HG03135 (cell line): Measurements from ENCODE around the gene STUM.

Source experiments
- ATAC-seq: cut with Tn5 transposase; IDR thresholded peaks from one replicate; pipeline ENCODE4 v1.9.1; 2021; ENCODE audit warnings: mild to moderate bottlenecking, moderate library complexity; ENCODE audit not compliant: unreplicated experiment

STUM gene

DNA sequence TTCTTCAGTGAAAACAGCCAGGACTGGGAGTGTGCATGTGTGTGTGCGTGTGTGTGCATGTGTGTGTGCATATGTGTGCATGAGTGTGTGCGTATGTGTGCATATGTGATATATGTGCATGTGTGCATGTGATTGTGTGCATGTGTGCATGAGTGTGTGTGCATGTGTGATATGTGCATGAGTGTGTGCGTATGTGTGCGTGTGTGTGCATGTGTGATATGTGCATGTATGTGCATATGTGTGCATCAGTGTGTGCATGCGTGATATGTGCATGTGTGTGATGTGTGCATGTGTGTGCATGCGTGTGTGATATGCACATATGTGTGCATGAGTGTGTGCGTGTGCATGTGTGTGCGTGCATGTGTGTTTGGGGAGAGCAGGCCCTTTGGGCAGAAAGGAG lies 100.7 kb downstream of the STUM start:
- ATAC-seq = no peak

DNA sequence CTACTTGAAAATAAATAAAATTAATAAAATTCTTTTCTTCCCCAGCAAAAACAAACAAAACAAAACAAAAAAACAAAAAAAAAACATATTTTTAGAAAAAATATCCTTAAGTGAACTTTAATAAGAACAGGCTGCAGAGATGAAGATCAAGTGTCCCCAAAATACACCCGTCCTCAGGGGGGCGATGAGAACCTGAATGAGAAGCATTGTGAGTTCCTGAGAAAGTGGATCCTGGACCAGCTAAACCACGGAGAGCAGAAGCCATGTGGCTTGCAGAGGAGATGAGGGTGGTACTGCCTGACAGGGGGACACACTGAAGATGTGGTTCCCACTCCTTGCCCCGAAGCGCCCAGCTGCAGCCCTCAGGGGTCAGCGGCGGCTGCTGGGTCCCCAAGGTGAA lies 101.2 kb downstream of the STUM start:
- no peak for ATAC-seq

DNA sequence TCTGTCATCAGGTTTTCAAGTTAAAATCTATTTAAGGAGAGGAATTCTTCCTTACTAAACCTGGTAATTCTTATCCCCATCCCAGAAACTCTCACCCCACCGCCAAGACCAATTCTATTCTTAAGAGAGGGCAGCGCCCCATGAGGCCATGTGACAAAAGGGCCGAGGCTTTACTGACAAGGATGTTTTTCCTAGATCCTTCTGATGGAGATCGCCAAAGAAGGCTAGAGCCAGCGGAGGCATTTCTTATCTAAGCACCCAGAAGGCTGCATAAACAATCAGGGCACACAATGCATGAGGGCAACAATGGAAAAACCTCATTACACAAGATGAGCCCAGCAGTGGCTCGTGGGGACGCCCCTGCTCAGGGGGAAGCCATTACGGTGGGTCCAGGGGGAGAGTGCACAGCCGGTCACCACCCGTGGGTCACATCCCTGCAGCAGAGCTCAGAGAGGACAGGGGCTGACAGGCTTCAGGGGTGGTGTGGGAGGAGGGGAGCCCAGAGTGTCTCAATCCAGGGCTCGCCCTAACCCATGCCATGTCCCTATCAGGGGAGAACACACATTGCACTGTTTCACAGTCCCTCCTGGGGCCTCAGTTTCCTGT lies 101.8 kb downstream of the STUM start:
- no peak for ATAC-seq

DNA sequence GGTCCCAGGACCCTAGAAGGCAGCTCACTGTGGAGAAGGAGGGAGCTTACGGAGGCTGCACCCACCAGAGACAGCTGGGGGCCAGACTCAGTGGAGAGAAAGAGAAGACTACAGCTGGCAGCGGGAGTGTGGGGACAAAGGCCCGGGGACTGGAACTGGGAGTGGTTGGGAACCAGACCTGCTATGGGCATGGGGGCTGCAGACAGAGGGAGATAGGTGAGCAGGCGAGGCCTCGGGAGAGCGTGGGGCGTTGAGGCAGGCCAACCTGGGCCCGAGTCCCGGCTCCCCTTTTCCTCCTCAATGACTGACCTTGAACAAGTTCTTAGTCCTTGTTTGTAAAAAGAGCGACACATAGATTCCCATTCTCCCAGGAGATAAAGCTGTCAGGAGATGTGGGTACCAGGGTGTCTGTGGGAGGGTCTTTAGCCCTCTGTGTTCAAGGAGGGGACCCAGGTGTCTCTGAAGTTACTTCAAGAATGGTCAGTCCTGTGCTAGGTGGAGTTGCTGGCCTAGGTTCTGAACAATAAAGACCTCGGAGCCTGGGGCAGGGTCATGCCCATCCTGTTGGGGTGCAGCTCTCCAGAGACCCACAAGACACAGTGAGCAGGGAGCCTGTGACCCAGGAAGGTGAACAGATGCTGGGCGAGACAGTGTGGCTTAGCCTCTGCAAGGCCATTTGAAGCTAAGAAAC lies 102.6 kb downstream of the STUM start:
- ATAC-seq = no peak

DNA sequence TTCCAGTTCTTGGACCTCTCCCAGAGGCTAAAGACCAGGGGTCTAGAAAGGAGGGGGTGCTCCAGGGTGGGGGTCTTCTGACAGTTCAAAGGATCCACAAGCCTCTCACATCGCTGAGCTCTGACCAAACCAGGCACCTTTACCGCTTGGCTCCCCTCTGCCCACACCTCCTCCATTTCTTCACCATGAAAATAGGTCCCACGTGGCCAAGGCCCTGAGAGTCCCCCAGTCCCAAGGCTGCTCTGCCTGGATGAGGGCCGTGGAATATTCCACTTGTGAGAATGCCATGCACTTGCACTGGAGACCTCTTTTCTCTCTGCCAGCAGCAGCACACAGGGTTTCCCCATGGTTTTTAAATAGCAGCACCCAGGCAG lies 103.2 kb downstream of the STUM start:
- no peak for ATAC-seq

DNA sequence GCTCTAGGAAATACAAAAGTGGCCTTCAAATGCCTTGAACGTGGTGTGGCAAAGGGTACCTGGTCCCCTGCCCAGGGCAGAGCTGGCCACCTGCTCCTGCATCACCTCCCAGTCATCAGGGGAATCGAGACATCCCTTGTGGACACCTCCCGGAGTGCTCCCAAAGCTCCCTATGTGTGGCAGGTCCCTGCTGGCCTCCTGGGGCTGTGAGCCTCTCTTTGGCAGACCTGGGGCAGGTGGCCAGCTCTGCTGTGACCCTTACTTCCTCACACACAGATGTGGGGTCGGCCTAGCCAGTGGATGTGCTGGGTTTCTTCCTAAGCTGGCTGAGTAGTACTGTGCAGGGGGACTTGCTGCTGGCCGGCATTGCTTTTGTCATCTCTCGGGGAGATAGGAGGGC lies 104.0 kb downstream of the STUM start:
- ATAC-seq = no peak

DNA sequence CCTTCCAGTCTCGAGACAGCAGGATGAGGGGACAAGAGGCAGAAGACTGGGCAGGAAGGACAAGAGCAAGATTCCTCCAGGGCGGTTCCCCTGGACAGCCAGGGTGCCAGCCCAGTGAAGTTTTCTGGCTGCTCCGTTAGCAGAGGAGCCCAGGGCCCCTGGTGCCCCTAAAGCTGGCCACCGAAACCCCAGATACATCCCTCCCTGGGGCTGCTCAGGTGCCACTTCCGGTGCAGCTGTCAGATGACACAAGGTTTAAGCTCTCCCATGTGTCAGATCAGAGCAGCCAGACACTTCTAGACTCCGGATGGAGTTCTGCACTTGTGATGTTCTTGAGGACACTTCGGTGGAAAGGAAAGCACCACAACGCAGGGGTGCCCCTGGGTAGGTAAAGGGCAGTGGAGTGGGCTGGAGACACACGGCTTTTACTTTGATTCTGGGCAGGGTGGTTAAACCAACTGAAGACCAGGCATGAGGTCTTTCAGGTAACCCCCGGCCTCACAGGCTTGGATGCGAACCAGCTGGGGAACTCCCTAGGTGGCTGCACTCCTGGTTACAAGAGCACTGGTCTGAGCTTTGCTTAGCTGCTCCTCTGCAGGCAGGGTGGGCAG lies 104.9 kb downstream of the STUM start:
- peak; percentile 55 for ATAC-seq

DNA sequence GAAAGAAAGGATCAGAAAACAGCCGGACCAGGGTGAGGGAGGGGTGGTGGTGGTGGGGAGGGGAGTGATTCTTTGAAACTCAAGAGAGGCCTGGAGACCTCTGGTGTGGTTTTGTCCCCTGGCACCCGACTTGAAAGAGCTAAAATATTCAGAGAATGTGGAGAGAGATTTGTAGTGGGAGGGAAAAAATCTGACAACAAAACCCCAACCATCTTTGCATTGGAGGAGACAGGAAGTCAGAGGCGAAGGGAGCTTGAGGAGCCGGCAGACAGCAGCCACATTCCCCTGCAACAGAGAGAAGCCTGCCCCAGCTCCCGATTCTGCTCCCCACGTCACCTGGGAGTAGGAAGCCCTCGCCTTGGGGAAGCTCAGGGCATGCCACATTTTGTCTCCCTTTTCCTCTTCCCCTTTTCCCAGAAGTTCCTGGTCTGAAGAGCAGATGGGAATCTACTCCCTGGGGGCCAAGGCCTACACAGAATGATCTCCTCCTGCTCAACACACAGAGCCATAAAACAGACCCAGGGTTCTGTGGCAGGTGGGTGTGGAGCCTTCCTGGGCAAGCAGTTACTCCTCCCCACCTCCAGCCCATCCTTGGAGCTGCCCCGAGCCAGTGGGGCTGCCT lies 105.6 kb downstream of the STUM start:
- no peak for ATAC-seq

DNA sequence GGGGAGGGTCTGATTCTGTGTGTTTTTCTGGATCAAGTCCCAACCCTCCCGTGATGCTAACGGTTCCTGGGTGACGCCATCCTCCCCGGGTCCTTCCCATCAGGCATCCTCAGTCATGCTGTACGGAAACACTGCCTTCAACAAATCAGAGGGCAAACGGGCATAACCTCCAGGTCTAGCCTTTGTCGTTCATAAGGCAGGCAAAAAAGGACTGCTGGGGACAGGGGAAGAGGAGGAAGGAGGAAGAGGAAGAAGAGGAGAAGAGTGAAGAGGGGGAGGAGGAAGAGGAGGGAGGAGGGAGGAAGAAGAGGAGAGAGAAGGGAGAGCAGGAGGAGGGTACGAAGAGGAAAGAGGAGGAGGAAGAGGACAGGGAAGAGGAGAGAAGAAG lies 106.1 kb downstream of the STUM start:
- ATAC-seq = no peak

DNA sequence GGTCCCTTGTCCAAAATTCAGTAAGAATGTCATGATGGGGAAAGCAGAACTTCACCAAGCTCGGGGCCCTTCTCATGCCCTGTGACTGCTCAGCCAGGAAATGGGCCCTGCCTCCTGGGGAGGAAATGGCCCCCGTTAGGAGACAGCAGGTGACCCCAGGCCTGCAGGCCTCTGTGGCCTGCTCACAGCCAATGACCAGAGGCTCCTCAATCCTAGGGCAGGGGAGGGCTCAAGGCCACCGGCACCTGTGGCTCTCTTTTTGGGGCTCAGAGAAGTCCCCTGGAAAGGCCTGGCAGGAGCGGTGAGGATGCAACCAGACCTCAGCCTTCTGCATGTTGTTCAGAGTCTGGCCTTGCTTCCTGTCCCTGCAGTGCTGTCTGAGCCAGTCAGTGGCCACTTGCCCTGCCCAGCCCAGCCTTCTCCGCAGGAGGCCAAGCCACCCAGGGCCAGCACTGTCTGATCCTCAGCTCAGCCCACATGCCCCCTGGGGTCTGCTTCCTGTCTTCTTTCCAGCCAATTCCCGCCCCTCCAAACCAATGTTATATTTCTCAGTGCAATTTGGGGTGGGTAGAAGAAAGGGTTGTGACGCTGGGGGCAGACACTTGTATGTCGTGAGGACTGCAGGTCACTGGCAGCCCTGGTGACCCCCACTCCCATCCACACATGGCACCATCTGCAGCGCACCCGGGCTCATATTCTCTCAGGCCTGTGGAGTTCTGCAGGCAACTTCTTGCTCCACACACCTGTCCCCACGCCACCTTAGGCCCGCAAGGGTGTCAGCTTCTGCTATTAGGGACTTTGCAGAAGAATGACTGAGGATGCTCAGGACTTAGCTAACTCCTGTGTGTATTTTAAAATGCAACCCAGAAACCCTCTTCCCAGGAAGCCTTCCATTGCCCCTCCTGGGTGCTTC lies 106.9 kb downstream of the STUM start:
- no peak for ATAC-seq

DNA sequence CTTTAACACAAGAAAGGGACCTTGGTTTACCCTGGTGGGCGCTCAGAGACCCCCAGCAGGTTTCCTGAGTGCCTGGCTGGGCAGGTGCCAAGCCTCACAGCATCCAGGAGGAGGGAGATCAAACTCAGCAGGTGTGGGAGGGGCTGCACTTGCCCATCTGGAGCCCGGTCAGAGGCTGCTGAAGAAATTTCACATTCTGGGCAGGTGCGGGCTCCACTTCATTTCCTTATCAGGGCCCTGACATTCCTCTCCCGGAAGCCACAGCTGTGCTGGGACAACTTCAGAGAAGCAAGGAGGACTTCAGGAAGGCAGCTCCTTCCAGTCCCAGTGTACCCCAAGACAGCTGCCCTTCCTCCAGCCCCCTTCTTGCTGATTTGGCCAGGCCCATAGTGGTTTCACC lies 107.6 kb downstream of the STUM start:
- no peak for ATAC-seq

DNA sequence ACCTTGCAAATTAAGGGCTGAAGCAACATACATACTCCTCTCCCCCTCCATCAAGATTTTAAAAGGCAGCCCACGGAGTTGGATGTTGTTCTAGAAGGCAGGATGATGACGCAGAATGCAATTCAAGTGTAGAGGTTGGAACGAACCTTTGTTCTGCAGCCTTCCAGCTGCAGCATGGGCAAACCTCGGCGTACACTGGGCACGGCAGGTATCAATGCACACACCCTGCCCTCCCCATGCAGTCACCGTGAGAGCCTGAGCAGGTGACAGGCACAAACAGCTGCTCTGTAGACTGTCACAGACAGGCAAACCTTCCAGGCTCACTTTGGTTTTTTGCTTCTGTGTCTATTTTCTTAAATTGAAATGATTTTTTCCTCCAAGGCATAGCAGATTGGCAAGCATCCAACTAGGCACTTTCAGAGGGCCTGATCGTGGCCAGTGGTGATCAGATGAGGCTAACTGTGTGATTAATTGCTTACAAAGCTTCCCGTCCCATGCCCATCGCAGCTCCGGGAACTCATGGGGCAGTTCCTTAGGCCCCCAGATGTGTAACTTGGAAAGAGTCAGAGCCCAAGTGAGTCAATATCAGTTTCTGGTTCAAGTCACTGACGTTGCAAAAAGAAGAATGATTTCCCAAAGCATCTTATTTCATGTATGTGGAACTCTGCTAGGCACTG lies 108.2 kb downstream of the STUM start:
- ATAC-seq = no peak

DNA sequence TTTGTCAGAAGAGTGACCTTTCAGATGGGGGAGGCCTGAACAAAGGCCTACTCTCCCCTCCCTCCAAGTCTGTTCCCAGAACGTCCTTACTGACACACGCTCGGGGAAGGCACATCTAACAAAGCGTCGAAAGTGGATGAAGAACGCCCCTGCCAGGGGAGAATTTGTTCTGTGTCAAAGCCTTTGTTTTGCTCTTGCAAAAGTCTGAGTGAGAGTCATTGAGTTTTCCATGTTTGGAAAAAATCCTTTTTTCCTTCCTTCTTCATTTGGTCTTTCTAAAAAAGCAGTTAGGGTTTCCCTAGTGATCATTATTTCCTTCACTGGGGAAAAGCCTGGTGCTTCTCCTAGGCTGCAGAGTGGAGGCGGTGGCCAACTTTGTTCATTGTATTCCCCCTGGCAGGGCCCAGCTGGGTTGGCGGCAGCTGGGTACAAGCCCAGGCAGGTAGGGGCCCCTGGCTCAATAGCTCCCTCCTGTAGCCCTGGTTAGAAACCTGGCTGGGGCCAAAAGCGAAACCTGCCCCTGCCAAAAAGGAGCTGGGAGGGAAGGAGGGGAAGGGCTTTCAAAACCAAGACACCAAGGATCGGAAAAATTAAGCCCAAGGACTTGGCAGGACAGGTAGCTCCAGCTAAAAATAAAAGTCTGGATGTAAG lies 109.5 kb downstream of the STUM start:
- no peak for ATAC-seq

DNA sequence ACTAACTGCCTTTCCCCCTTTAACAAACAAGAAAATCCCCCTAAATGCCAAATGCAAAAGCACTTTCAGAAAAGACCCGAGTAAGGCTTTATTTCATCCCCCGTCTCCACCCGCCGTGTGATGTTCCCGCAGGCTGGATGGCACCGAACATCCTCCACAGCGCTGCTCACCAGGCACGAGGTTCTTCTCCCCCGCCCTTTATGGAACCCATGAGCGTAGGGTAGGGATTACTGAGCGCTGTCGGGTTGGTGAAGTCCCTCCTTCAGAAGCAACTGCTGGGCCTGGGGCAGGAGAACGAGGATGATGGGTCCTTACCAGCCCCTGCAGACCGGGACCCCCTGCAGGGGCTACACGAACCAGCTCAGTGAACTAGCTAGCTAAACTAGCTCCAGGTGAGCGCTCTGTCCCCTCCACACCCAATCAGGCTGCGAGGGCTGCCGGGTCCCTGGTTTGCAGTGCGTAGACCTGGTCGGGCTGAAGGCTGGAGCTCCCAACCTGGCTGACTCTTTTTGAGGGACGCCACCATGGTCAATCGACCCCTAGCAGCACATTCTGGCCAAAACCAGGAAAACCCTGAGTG lies 110.1 kb downstream of the STUM start:
- ATAC-seq = no peak
